ENCODE measurements around the gene ZNF221.

The ZNF221 gene

DNA sequence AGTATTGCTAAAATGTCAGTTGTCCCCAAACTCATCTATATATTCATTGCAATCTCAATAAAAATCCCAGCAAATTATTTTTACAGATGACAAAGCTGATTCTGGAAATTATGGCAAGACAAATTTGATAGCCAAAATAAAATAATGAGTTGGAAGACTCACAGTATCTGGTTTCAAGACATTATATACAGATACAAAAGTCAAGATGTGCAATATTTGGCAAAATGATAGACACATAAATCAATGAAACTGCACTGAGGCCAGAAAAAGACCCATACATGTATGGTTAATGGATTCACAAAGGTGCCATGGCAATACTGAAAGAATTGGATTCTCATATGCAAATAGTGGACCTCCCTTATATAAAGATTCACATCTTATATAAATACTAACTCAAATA lies 40.1 kb upstream of the ZNF221 start:
- TF ChIP-seq CTCF (IDR thresholded peaks at IDR 0.05; ENCODE audit: low read depth, low read length, missing control alignments): no peak
- no peak overlapping the region for H3K4me3 ChIP-seq (replicated peaks; ENCODE audit: low read depth, low read length)
- no peak for DNase-seq (ENCODE audit: extremely low read depth, low read depth)

DNA sequence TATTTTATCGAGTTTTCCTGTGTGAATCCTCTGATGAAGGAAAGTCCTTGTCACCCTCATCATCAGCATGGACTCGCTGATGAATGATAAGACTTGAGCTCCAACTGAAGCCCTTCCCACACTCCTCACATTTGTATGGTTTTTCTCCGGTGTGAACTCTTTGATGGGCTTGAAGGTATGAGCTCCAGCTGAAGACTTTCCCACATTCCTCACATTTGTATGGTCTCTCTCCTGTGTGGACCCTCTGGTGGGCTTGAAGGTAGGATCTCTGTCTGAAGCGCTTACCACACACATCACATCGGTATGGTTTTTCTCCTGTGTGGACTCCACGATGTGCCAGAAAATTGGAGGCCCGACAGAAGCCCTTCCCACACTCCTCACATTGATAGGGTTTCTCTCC lies 37.6 kb upstream of the ZNF221 start:
- DNase-seq (ENCODE audit: extremely low read depth, low read depth): no peak
- no peak for TF ChIP-seq CTCF (IDR thresholded peaks at IDR 0.05; ENCODE audit: low read depth, low read length, missing control alignments)
- H3K4me3 ChIP-seq (replicated peaks; ENCODE audit: low read depth, low read length): no peak overlapping the region

DNA sequence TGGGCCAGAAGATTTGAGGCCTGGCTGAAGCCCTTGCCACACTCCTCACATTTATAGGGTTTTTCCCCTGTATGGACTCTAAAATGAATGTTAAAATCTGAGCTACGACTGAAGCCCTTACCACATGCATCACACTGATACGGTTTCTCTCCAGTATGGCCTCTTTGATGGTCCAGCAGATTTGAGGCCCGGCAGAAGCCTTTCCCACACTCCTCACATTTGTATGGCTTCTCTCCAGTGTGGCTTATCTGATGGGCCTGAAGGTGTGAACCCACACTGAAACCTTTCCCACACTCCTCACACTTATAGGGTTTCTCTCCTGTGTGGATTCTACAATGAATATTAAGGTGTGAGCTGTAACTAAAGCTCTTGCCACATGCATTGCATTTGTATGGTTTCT lies 37.0 kb upstream of the ZNF221 start:
- no peak for TF ChIP-seq CTCF (IDR thresholded peaks at IDR 0.05; ENCODE audit: low read depth, low read length, missing control alignments)
- DNase-seq (ENCODE audit: extremely low read depth, low read depth): no peak
- H3K4me3 ChIP-seq (replicated peaks; ENCODE audit: low read depth, low read length): no peak overlapping the region

- DNase-seq (ENCODE audit: extremely low read depth, low read depth): no peak
- H3K4me3 ChIP-seq (replicated peaks; ENCODE audit: low read depth, low read length): no peak overlapping the region
- TF ChIP-seq CTCF (IDR thresholded peaks at IDR 0.05; ENCODE audit: low read depth, low read length, missing control alignments): no peak
These were observed 27.2 kb upstream of the ZNF221 start for GRCh38 chr19:43923875-43924274.

GRCh38 chr19:43928820-43929219 lies 22.2 kb upstream of the ZNF221 start:
- no peak for TF ChIP-seq CTCF (IDR thresholded peaks at IDR 0.05; ENCODE audit: low read depth, low read length, missing control alignments)
- H3K4me3 ChIP-seq (replicated peaks; ENCODE audit: low read depth, low read length): no peak overlapping the region
- no peak for DNase-seq (ENCODE audit: extremely low read depth, low read depth)

DNA sequence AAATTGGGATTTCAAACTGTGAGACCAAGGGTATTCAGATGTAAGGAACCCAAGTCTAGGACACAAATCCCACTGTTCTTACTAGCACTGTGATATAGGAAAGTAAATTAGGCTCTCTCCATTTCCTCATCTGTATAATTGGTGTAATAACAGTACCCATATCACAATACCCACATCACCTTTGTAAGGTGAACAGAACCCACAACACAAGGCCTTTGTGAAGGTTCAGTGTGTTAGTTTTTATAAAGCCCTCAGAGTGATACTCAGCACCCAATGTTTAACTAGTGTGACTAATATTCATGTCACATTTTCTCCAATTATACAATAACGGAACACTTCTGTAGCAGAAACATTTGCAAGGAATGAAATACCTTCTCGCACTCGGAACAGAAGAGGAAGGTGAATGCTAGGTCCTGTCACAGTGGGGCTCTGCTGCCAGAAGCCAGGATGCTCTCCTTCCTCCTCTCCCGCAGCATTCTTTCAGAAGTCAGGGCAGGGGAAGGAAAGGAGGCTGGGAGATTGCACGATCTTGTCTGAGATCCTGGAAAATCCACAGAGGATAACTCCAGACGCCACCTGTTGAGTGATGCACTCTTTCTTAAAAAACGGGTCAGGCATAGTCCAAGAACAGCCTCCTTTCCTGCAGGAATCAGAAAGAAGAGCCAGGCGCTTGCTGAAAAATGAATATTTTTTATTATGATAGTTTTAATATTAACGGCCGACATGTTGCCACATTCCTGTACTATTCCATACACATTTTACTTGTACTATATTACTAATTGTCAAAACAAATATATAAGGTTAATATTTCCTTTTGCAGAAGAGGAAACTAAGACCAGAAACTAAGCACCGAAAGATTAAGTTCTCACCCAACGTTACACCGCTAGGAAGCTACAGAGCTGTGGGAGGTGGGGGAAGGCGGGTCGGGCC lies 16.7 kb upstream of the ZNF221 start:
- no peak for DNase-seq (ENCODE audit: extremely low read depth, low read depth)
- TF ChIP-seq CTCF (IDR thresholded peaks at IDR 0.05; ENCODE audit: low read depth, low read length, missing control alignments): no peak
- H3K4me3 ChIP-seq (replicated peaks; ENCODE audit: low read depth, low read length): peak overlapping the region; percentile 74
